ENCODE results near the gene KIF12.
"Not testable (repeated sequence)": the region's sequence is repeated elsewhere in the genome, so short reads cannot be mapped to it uniquely, and the experiment has no call there.

KIF12 gene

GRCh38 chr9:114061292-114061691 is 37.8 kb downstream of the KIF12 start:
- DNase-seq: no peak

- DNase-seq: no peak
Observed at GRCh38 chr9:114060711-114061110, 38.4 kb downstream of the KIF12 start.

GRCh38 chr9:114060070-114060469 is 39.0 kb downstream of the KIF12 start:
- no peak for DNase-seq

- DNase-seq: no peak
Observed at GRCh38 chr9:114059047-114059803, 39.9 kb downstream of the KIF12 start.

GRCh38 chr9:114058688-114059046 is 40.4 kb downstream of the KIF12 start:
- no peak for DNase-seq

GRCh38 chr9:114057161-114057885 is 41.8 kb downstream of the KIF12 start:
- no peak for DNase-seq

- no peak for DNase-seq
Observed at GRCh38 chr9:114056527-114056926, 42.6 kb downstream of the KIF12 start.

GRCh38 chr9:114055894-114056293 is 43.2 kb downstream of the KIF12 start:
- DNase-seq: no peak

- DNase-seq: no peak
Observed at GRCh38 chr9:114055061-114055460, 44.0 kb downstream of the KIF12 start.

GRCh38 chr9:114054191-114054690 is 44.9 kb downstream of the KIF12 start:
- no peak for DNase-seq

- DNase-seq: no peak
Observed at GRCh38 chr9:114053246-114054005, 45.7 kb downstream of the KIF12 start.

GRCh38 chr9:114051706-114052105 is 47.4 kb downstream of the KIF12 start:
- DNase-seq: no peak

GRCh38 chr9:114051281-114051680 is 47.8 kb downstream of the KIF12 start:
- DNase-seq: no peak

GRCh38 chr9:114050646-114051045 is 48.4 kb downstream of the KIF12 start:
- no peak for DNase-seq

GRCh38 chr9:114050226-114050568 is 48.9 kb downstream of the KIF12 start:
- DNase-seq: no peak

GRCh38 chr9:114049441-114050225 is 49.5 kb downstream of the KIF12 start:
- no peak for DNase-seq

- DNase-seq: no peak
Observed at GRCh38 chr9:114048533-114049415, 50.3 kb downstream of the KIF12 start.

GRCh38 chr9:114047717-114048116 is 51.4 kb downstream of the KIF12 start:
- DNase-seq: no peak

- no peak for DNase-seq
Observed at GRCh38 chr9:114046875-114047274, 52.2 kb downstream of the KIF12 start.

- no peak for DNase-seq
Observed at GRCh38 chr9:114046237-114046755, 52.8 kb downstream of the KIF12 start.

- DNase-seq: not testable (repeated sequence)
Observed at GRCh38 chr9:114043660-114044059, 55.4 kb downstream of the KIF12 start.

Measured in NCI-H2081 (cell line).